GM21526 (cell line): ENCODE data around the gene MMP20.
"Not testable (repeated sequence)": the region's sequence is repeated elsewhere in the genome, so short reads cannot be mapped to it uniquely, and the experiment has no call there.

Experiments used
- ATAC-seq: cut with Tn5 transposase; IDR thresholded peaks from one replicate; pipeline ENCODE4 v1.9.1; 2021; ENCODE audit warnings: moderate library complexity; ENCODE audit not compliant: unreplicated experiment, low FRiP score

The MMP20 gene

GRCh38 chr11:102625177-102625576, at the start of gene MMP20:
MMP20 (minus strand) TSS chr11:102625332; CDS start chr11:102625319, 13 bp downstream.
- ATAC-seq: no peak

DNA sequence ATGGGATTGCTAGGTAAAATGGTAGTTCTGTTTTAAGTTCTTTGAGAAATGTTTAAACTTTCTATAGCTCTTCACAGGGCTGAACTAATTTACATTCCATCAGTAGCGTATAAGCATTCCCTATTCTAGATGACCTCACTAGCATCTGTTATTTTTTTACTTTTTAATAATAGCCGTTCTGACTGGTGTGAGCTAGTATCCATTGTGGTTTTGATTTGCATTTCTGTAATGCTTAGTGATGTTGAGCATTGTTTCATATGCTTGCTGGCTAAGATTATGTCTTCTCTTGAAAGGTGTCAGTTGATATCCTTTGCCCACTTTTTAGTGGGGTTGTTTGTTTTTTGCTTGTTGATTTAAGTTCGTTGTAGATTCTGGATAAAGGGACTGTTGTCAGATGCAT, 44.5 kb upstream of the MMP20 start:
- peak; percentile 64 for ATAC-seq

GRCh38 chr11:102666331-102666957, 41.3 kb upstream of the MMP20 start:
- peak; percentile 67 for ATAC-seq

GRCh38 chr11:102664001-102664752, 39.0 kb upstream of the MMP20 start:
- no peak for ATAC-seq

GRCh38 chr11:102662607-102663006, 37.5 kb upstream of the MMP20 start:
- ATAC-seq: no peak

- ATAC-seq: no peak
Observed at GRCh38 chr11:102661040-102661439, 35.9 kb upstream of the MMP20 start.

DNA sequence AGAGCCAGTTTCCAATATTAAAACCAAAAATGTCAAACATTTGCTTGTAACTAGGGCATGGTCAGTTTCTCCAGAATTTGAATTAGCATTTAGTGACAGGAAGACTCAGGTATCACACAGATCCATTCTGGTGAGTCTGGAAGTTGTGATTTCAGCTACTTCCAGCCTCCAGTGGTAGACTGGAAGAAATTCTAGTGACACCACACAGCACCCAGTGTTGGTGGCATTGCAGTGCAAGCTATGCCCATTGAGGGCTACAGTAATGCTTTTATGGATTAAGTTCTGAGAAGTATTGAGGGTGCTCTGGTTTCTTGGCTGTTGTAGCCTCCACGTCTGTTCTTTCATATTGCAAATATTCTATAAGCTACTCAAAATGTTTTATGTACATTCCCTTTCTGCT, 31.4 kb upstream of the MMP20 start:
- no peak for ATAC-seq

DNA sequence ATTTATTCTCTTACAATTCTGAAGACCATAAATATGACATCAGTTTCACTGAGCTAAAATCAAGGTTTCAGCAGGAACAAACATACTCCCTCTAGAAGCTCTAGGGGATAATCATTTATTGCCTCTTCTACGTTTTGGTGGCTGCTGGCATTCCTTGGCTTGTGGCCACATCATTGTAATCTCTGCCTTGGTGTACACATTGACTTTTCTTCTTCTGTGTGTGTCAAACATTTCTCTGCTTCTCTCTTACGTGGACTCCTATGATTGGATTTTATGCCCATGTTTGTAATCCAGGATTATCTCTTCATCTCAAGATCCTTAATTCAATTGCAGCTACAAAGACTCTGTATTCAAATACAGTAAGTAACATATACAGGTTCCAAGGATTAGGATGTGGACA, 30.4 kb upstream of the MMP20 start:
- no peak for ATAC-seq

DNA sequence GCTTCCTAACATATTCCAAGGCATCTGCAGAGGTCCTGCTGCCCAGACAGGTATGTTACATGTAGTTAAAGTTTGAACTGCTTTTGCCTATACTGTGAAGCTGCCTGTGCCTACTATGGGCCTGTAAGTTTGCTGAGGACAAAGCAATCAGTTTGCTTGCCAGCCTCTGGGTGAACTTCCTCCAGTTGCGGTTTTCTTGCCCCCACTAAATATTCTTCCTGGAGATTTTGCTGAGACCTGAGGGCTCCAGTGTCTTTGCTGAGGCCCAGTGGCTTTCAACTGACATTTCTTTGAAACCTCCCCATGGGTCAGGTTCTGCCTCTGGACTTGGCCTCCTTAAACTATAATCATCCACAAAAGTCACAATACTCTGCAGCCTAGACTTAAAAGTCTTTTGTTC, 29.6 kb upstream of the MMP20 start:
- no peak for ATAC-seq

DNA sequence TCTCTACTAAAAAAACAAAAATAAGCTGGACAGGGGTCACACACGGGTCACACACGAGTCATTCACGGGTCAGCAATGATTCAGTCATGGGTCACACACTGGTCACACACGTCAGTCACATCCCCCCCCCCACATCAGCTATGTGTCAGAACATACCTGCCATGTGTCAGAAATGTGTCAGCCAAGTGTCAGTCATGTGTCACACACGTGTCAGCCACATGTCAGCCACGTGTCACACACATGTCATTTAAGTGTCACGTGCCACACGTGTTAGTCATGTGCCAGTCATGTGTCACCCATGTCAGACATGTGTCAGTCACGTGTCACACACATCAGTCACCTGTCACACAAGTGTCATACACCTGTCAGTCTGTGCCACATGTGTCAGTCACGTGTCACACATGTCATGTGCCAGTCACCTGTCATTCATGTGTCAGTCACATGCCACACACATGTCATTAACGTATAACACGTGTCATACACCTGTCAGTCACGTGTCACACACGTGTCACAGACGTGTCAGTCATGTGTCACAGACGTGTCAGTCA, 28.7 kb upstream of the MMP20 start:
- no peak for ATAC-seq

- ATAC-seq: no peak
Observed at GRCh38 chr11:102647430-102647829, 22.3 kb upstream of the MMP20 start.

DNA sequence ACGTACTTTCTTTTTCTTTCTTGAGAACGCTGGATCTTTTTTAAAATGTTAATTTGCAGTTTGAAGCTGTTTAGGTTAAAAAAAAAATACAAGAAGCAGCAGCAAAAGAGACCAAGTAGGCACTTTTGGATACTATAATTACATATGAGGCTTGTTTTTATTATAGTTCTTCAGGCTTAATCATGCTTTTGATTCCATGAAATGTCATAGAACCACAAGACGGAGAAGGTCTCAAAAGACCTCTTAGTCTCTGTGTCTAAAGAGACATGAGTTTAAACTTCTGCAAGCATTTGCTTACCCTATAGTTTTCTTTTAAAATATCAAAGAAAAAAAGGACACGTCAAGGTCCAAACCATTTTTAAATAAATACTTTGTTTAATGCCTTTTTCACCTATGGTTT, 18.8 kb upstream of the MMP20 start:
- no peak for ATAC-seq

DNA sequence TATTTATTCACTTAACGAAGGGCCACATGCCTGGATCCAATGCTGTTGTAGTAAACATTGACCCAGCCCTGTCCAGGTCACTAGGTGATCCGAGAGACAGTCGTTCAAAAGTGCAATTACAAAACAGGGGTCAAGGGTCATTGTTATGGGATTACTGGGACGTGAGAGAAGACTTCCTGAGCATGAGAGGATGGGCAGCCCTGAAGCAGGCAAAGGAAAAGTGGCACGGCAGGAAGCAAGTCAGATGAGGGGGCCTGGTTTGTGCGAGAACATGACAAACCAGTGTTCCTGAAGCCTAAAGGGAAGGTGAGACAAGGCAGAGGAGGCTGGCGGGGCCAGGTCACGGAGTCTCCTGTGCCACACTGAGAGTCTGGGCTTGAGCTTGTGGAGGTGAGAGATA, 15.8 kb upstream of the MMP20 start:
- ATAC-seq: no peak

- no peak for ATAC-seq
Observed at GRCh38 chr11:102639656-102640055, 14.5 kb upstream of the MMP20 start.

GRCh38 chr11:102637731-102638130, 12.6 kb upstream of the MMP20 start:
- no peak for ATAC-seq

- ATAC-seq: no peak
Observed at GRCh38 chr11:102633385-102634026, 8.4 kb upstream of the MMP20 start.

DNA sequence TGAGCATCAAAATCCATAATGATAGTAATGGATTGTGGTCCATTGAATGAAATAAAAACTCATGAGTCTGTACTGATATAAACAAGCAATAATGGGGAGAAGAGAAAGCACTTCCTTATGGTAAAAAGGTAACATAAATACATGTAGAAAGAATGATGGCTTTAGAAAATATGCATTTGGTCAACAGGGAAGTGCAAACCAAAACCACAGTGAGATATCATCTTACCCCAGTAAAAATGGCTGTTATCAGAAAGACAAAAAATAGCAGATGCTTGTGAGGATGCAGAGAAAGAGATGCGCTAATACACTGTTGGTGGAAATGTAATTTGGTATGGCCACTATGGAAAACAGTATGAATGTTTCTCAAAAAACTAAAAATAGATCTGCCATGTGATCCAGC, 6.9 kb upstream of the MMP20 start:
- ATAC-seq: no peak

DNA sequence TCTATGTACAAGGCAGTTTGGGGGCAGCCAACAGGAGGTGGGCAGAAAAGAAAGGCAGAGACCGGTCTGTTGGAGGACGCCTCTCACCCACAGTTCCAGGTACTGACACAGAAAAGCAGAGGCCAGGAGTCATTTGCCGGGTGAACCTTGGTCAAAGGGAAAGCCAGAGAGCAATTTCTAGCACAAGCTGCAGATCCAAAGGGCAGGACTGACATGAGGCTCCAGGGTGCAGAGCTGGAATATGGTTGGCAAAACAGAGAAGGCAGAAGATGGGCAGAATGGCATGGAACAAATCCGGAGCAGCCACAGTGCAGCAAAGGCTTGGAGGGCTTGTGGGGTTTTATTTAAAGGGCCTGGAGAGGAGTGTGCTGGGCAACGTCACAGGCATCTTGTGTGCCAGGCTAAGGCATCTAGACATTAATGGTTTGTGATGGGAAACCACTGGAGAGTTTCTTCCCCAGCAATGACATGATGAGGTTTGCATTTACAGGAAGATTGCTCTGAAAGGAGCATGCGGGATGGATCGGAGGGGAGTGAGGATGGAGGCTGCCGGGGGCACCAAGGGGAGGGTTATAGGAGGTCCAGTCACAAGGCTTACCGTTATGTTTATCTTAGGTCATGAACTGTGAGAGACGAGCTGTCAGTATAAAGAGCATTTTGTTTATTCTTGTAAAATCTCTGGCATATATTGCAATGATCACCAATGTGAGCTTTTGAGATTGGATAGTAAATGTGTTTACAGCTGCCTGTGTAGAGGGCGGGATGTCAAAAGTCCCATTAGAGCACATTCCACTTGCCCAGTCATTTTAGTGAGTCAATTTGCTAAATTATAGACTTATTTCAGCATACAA, 5.7 kb upstream of the MMP20 start:
- ATAC-seq: no peak

- not testable (repeated sequence) for ATAC-seq
Observed at GRCh38 chr11:102629908-102630307, 4.8 kb upstream of the MMP20 start.

DNA sequence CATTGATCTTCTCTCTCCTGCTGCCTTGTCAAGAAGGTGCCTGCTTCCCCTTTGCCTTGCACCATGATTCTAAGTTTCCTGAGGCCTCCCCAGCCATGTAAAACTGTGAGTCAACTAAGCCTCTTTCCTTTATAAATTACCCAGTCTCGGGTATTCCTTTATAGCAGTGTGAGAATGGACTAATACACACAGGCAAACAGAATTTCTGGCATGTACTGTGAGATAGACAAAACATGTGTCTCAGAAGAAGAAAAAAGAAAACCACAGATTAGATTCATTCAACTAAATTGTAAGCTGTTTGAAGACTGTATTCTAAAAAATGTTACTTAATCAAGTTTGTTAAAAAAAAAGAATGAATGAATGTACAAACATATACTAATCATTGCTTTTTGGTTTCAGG, 1.5 kb upstream of the MMP20 start:
- no peak for ATAC-seq

GRCh38 chr11:102623998-102624397, 1.1 kb downstream of the MMP20 start:
- ATAC-seq: no peak
